GM12864 (cell line): ENCODE measurements around the gene LARP6.

Experiments used
- DNase-seq: peaks from one replicate; pipeline ENCODE4 v3.0.0-alpha.2; 2011; ENCODE audit warnings: low read depth
- H3K4me3 ChIP-seq: 2 replicates; pipeline ENCODE4 v1.5.1; 2011; ENCODE audit warnings: mild to moderate bottlenecking, low read depth, low read length, control low read depth
- CTCF ChIP-seq: IDR thresholded peaks from 2 replicates; pipeline ENCODE4 v1.5.1; 2011; ENCODE audit warnings: low read depth, mild to moderate bottlenecking, moderate library complexity, low read length, control low read depth, inconsistent platforms; ENCODE audit errors: missing control alignments

LARP6 gene

DNA sequence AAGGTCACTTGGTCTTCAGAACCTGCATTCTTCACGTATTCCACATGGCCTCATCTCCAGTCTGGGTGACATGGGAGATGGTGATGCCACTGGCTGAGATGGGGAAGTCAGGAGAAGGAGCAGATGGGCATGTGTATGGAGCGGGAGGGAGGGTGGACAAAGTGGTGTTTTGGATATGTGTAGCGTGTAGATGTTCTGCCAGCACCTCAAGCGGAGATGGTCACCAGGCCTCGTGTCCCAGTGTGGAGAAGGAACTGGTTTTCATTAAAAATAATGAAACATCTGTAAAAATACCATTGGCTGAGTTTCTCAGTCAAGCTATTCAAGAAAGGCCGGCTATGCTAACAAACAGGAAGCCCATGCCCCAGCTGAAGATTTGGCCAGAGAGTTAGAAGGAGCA lies 26.2 kb downstream of the LARP6 start:
- no peak for DNase-seq
- TF ChIP-seq CTCF = no peak

GRCh38 chr15:70826634-70827033 lies 27.3 kb downstream of the LARP6 start:
- TF ChIP-seq CTCF = no peak
- DNase-seq = no peak

More for the DNA sequence above, 26.2 kb downstream of the LARP6 start:
- no peak overlapping the region for H3K4me3 ChIP-seq

GRCh38 chr15:70825841-70826240 lies 28.1 kb downstream of the LARP6 start:
- no peak overlapping the region for H3K4me3 ChIP-seq
- TF ChIP-seq CTCF = no peak
- no peak for DNase-seq

More at GRCh38 chr15:70826634-70827033, 27.3 kb downstream of the LARP6 start:
- no peak overlapping the region for H3K4me3 ChIP-seq

- no peak for TF ChIP-seq CTCF
- H3K4me3 ChIP-seq = no peak overlapping the region
Measured at GRCh38 chr15:70823196-70823595, 30.8 kb downstream of the LARP6 start.

DNA sequence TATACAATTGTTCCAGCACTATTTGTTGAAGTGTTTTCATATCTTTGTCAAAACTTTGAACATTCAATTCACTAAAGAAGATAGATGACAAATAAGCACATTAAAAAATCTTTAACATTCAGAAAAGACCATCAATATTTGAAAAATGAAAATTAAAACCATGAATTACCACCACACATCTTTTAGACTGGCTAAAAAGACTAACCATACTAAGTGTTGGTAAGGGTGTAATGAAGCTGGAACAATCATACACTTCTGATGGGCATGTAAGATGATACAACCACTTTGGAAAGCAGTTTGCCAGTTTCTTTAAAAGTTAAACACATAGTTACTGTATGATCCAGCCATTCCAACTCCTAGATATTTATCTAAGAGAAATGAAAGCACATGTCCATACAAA lies 33.7 kb downstream of the LARP6 start:
- H3K4me3 ChIP-seq = no peak overlapping the region
- no peak for DNase-seq
- no peak for TF ChIP-seq CTCF

More at GRCh38 chr15:70823196-70823595, 30.8 kb downstream of the LARP6 start:
- DNase-seq = no peak

DNA sequence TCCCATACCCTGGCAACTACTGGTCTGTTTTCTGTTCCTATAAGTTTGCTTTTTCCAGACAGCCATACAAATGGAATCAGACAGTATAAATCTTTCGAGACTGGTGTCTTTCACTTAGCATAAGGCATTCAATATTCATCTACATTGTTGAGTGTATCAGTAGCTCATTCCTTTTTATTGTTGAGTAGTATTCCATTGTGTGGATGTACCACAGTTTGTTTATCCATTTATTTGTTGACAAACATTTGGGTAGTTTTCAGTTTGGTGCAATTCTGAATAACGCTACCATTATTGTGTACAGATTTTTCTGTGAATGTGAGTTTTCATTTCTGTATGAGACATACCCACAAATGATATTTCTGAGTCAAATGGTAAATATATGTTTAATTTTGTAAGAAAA lies 35.4 kb downstream of the LARP6 start:
- DNase-seq = no peak
- TF ChIP-seq CTCF = no peak
- no peak overlapping the region for H3K4me3 ChIP-seq

DNA sequence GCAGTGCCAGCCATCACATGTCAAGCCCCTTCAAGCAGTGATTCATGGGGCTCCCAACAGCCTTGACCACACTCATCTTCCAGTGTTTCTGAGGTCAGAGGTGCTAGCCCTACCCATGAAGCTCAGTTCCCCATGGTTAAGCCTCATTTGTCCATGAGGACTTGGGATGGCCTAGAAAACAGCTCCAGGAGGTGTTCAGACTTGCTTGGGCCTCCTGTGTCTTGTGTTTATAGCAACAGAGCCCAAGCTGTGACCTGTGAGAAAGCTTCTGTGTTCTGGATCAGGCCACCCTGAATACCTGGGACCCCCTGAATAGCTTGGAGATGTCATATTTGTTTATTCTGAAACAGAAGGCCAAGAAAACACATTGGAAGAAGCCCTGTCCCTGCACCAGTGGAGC lies 36.7 kb downstream of the LARP6 start:
- no peak for DNase-seq
- H3K4me3 ChIP-seq = no peak overlapping the region
- no peak for TF ChIP-seq CTCF
